Right ventricle myocardium inferior (tissue), 1 donor: Measurements from ENCODE around the gene SAG. TPM values are rescaled to one million over a fixed set of nuclear protein-coding genes. Genes with fewer than 3 reads are reported as not detected.
"Not testable (repeated sequence)": the region's sequence is repeated elsewhere in the genome, so short reads cannot be mapped to it uniquely, and the experiment has no call there.

Source experiments
- ATAC-seq: fragments of 200-7000 bp; cut with Tn5 transposase; one replicate; pipeline ENCODE4 v1.9.1; 2020; ENCODE audit warnings: mild to moderate bottlenecking, moderate library complexity
- DNase-seq: peaks from one replicate; pipeline ENCODE4 v3.0.0; 2021; ENCODE audit errors: missing footprints
- intact Hi-C: fragments of 100-400 bp; cut with DNase I; formaldehyde crosslinking; loops from one replicate; pipeline ENCODE4 v1.11.0; 2022
- total RNA-seq: library from RNA; stranded (reverse); fragmentation: NEBNext Ultra II Directional; extraction: Animal tissue kit (Norgen Biotek cat#: 25700); gene quantifications from one replicate; pipeline ENCODE4 v1.2.1, GENCODE V29; 2021
- donor health status: DM: no; HTN: yes; CAD: no; lungs with severe emphysema.

Gene SAG
- total RNA-seq, 1 donor from 2014 or later = not detected

DNA sequence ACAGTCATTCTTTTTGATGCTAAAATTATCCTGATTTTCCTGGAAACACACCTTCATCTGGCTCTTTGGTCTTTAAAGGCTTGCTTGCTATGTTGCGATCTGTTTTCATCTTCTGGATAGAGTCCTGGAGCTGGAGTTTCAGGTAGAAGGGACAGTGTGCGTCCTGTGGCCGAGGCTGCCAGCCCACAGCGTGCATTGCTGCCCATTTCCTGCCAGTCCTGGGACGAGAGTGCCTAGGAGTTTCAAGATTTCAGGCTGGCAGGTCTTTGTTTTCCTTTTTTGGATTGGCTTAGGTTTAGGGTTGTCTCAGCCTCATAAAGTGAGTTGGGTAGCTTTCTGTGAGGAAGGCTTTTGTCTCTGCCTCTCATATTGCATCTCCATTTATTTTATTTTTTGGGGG, 61.1 kb downstream of the SAG start:
- DNase-seq (no peak), ATAC-seq (no peak)
- intact Hi-C loops = no loop called here

- no peak for DNase-seq
- intact Hi-C loops = no loop called here
These were observed 61.8 kb downstream of the SAG start for GRCh38 chr2:233369462-233369861.

DNA sequence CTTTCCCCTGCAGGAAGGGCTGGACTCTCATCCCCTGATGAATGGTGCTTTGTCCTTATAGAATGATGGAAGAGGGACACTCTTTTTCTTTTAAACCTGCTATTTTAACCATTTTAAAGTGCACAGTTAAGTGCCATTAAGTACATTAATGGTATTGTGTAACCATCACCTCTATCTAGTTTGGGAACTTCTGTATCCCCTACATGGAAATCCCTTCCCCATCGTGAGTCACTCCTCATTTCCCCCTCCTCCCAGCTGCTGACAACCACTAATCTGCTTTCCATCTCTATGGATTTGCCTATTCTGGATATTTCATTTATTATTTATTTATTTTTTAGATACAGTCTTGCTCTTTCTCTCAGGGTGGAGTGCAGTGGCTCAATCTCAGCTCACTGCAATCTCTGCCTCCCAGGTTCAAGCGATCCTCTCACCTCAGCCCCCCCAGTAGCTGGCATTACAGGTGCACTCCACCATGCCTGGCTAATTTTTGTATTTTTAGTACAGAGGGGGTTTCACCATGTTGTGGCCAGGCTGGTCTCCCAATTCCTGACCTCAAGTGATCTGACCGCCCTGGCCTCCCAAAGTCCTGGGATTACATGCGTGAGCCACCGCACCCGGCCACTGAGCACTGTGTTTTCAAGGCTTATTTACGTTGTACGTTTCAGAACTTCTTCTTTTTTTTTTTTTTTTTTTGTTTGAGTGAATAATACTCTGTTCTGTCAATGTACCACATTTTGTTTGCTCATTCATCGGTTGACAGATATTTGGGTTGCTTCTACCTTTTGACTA, 62.5 kb downstream of the SAG start:
- no peak for DNase-seq
- intact Hi-C loops = no loop called here
- no peak for ATAC-seq

More at GRCh38 chr2:233369462-233369861, 61.8 kb downstream of the SAG start:
- ATAC-seq = no peak

DNA sequence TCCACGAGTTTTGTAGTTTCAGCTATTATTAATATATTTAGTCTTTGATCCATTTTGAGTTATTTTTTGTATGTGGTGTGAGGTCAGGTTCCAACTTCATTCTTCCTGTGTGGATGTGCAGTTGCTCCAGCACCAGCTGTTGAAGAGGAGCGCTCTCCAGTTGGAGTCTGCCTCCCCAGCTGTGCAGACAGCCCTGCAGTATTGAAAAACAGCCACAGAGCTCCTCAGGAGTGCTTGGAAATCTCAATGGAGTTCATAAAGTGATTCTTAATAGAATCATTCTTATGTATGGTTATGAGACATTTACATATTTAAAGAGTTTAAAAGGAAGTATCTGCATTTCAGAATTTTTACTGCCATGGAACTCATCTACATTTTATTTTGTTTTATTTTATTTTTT, 64.0 kb downstream of the SAG start:
- DNase-seq (no peak), ATAC-seq (peak; percentile 67)
- intact Hi-C loops = no loop called here

GRCh38 chr2:233372855-233373254, 65.2 kb downstream of the SAG start:
- DNase-seq (no peak), ATAC-seq (no peak)
- intact Hi-C loops = no loop called here

DNA sequence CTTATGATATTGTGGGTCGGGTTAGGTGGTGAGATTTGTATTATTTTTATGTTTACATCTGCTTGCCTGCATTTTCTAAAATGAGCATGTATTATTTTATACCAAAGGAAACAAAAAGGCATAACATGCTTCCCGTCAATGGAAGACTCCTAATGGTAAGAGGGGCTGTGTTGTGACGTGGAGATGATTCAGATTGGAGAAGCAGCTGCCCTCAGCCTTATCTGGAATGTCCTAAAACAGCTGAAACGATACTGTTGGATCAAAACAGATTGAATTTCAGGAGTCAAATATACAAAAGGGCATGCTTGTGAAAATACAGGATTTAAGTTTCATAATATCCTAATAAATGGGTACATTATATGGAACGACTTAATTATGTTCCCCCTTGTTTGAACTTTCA, 65.7 kb downstream of the SAG start:
- DNase-seq (no peak), ATAC-seq (no peak)
- intact Hi-C loops = no loop called here

DNA sequence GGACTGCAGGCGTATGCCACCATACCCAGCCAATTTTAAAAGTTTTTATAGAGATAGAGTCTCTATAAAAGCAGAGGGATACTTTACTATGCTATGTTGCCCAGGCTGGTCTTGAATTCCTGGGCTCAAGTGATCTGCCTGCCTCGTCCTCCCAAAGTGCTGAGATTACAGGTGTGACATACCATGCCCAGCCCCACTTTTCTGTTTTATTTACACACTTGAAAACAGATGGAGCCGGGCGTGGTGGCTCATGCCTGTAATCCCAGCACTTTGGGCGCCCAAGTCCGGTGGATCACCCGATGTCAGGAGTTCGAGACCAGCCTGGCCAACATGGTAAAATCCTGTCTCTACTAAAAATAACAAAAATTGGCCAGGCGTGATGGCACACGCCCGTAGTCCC, 67.2 kb downstream of the SAG start:
- intact Hi-C loops, ATAC-seq, DNase-seq: not testable (repeated sequence)

GRCh38 chr2:233375490-233376314, 68.1 kb downstream of the SAG start:
- DNase-seq (no peak), ATAC-seq (no peak)
- intact Hi-C loops = no loop called here

DNA sequence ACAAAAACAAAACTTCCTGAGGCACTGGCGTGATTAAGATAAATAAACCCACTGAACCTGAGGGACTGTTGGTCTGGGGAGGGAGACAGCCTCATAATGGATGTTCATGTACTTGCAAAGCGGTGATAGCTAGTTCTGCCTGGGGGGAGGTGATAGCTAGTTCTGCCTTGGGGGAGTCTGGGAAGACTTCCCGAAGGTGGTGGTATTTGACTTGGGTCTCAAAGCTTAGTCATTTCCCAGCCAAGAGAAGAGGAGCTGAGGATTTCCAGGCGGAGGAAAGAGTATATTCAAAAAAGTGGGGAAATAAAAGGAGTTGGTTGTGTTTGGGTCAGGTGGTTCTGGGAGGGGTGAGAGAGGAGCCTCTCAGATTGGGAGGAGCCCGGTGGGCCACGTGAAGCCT, 71.4 kb downstream of the SAG start:
- ATAC-seq (no peak), DNase-seq (no peak)
- intact Hi-C loops = no loop called here

GRCh38 chr2:233379441-233379840, 71.8 kb downstream of the SAG start:
- ATAC-seq = no peak
- no peak for DNase-seq
- intact Hi-C loops = no loop called here

DNA sequence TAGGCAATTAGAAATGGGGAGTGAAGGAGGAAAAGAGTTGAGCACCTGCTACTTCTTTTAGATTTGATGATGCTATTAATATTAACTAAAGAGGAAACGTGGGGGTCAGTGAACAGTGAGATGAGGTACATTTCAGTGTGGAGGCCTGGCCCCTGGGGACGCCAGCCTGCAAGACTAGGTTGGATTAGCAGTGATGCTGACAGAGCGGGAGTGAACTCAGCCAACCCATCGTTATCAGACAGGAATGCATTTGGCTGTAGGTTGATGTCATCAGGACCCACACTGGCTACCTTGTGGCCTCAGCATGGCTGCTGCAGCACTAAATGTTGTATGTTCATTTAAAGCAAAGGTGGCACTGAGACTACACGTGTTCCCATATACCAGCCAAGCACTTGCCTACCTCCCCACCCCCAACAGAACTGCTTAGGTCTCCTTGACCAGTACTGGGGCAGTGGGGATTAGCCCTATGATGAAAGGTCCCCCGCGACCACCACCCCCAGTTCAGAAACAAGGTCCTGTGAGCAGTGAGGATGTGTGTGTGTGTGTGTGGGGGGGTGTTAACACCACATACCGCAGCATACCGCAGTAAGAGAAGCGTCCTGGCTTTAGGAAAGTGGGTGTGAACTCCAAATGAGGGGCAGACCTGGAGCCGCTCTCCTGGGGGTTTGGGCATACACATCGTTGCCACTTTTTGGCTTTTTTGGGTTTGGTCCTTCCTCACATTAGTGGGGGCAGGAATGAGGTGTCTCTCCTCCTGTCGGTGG, 72.7 kb downstream of the SAG start:
- DNase-seq = no peak
- intact Hi-C loops = no loop called here
- ATAC-seq = no peak

GRCh38 chr2:233380995-233381637, 73.5 kb downstream of the SAG start:
- intact Hi-C loops = no loop called here
- DNase-seq (no peak), ATAC-seq (no peak)

DNA sequence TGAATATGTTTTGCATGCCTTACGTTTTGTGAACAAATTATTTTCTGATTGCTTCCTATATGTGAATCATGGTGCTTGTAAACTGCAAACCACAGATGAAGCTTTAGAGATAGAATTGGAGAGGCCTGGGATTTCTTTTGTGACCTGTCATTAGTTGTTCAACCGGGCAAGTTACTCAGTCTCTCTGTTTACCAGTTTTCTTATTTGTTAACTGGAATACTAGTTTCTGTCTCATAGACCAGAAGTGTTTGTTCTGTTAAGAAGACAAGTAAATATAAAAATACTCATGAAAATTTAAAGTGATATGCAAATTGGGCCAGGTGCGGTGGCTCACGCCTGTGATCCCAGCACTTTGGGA, 74.0 kb downstream of the SAG start:
- DNase-seq = no peak
- intact Hi-C loops = no loop called here
- no peak for ATAC-seq

- ATAC-seq (no peak), DNase-seq (no peak)
- intact Hi-C loops = no loop called here
These were observed 76.4 kb downstream of the SAG start for GRCh38 chr2:233384015-233384414.

DNA sequence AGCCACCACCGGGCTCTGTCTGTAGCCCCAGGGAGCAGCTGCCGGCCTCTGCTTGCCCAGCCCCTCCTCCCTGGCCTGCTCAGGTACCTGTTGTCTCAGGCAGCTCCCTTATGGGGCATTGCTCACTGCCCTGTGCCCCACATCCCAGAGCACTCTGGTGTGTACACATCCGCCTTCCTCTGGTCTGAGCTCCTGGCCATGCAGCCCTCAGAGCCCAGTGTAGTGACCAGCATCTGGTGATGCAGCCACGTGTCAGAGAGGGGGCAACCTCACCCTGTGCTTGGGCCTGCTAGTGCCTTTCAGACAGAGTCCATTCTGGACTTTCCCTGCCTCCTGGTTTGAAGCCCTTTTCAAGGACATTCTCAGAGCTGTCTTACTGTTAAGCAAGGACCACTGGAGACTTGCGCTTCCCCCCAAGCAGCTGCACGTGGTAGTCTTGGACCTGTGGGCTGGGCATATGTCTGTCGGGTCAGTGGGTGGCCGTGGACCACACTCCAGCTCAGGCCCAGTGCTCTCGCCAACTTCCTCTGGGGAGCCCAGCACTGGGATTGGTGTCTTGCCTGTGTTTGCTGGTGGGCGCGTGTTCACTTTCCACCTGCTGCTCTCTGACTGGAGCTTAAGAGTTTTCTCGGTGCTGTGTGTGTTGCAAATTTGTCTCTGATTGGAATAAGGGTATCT, 77.3 kb downstream of the SAG start:
- DNase-seq (no peak), ATAC-seq (no peak)
- intact Hi-C loops = no loop called here

GRCh38 chr2:233385489-233386044, 78.0 kb downstream of the SAG start:
- ATAC-seq = no peak
- no peak for DNase-seq
- intact Hi-C loops = loop anchor here (2.0 kb wide), 1 partner anchor 29 kb away; no protein-coding TSS in a partner anchor

DNA sequence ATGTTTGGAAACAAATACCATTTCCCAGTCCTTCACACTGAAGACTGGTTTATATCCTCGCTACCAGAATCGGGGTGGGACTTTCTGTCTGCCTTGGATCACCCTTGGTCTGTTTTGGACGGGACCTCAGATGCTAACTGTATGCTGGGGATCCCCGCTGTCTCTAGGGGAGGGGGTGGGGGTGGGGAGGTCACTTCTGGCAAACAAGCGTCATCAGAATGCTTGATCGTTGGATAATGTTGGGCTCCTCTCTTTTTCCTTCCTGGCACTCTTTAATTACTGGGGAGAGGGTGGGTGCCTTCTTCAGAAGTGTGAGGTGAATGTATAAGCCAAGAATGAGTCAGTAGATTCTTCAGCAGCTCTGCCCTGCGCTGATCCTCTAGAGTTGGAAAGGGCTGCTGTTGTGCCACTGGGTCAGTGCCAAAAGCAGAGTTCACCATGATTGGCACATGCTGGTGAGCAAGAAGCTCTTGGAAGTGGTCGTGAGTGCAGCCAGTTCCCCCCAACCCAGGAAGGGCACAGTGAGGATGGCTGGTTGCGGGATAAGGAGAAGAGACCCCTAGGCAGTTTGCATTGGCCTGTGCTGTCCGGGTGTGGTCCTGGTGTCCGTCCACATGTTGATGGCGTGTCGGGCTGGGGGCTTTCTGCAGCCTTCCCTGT, 78.9 kb downstream of the SAG start:
- intact Hi-C loops = loop anchor here (2.0 kb wide), 1 partner anchor 30 kb away; no protein-coding TSS in a partner anchor
- DNase-seq (no peak), ATAC-seq (peak; percentile 35)

GRCh38 chr2:233387225-233387624, 79.6 kb downstream of the SAG start:
- no peak for DNase-seq
- ATAC-seq = peak; percentile 4
- intact Hi-C loops = loop anchor here (2.0 kb wide), 1 partner anchor 30 kb away; no protein-coding TSS in a partner anchor
